ENCODE data around the gene SMYD4.

Gene SMYD4

GRCh38 chr17:1843947-1844346 is 14.2 kb upstream of the SMYD4 start:
- 0 out of 2 replicates have a peak, but pooled peaks cover 3% of the 10 kb centered on the region for H4K20me1 ChIP-seq (ENCODE audit: control insufficient read depth, insufficient read depth, low read depth, low read length)
- no peak overlapping the region for H3K27ac ChIP-seq (ENCODE audit: low read depth, low read length)
- H3K4me1 ChIP-seq (ENCODE audit: control insufficient read depth, low read length) = no peaks in the 10 kb centered on the region
- no peaks in the 10 kb centered on the region for H3K9me3 ChIP-seq (ENCODE audit: control insufficient read depth, insufficient read depth, low read length)
- peaks cover 56% of the 10 kb centered on the region for H3K79me2 ChIP-seq (ENCODE audit: control insufficient read depth, low read length)
- 0 out of 2 replicates have a peak, but pooled peaks cover 2% of the 10 kb centered on the region for H3F3A ChIP-seq (ENCODE audit: control insufficient read depth, insufficient read depth)
- H3K9me2 ChIP-seq (replicated peaks; ENCODE audit: control insufficient read depth, low read length) = no peaks in the 10 kb centered on the region
- H3K36me3 ChIP-seq (ENCODE audit: control insufficient read depth, low read length) = peaks cover 71% of the 10 kb centered on the region
- TF ChIP-seq EZH2phosphoT487 (IDR thresholded peaks at IDR 0.05; ENCODE audit: borderline replicate concordance, low read length) = no peak
- TF ChIP-seq CTCF (IDR thresholded peaks at IDR 0.05; ENCODE audit: low read depth, low read length, poor library complexity, severe bottlenecking) = no peak
- no peak overlapping the region for H3K4me3 ChIP-seq (ENCODE audit: low read length)
- no peaks in the 10 kb centered on the region for H3K27me3 ChIP-seq (ENCODE audit: control insufficient read depth, low read length)
- H3K4me2 ChIP-seq (ENCODE audit: low read length) = no peak overlapping the region

GRCh38 chr17:1839516-1839915 is 9.8 kb upstream of the SMYD4 start:
- no peak overlapping the region for H3K27ac ChIP-seq (ENCODE audit: low read depth, low read length)
- peaks cover 57% of the 10 kb centered on the region for H3K36me3 ChIP-seq (ENCODE audit: control insufficient read depth, low read length)
- no peaks in the 10 kb centered on the region for H3K27me3 ChIP-seq (ENCODE audit: control insufficient read depth, low read length)

GRCh38 chr17:1834380-1835149 is 4.9 kb upstream of the SMYD4 start:
- Histone ChIP-seq H3K4me2 (ENCODE audit: low read length) (peak overlapping the region; percentile 65), H3K27me3 (ENCODE audit: control insufficient read depth, low read length) (no peaks in the 10 kb centered on the region), H3K36me3 (ENCODE audit: control insufficient read depth, low read length) (peaks cover 56% of the 10 kb centered on the region), H3K9me3 (ENCODE audit: control insufficient read depth, insufficient read depth, low read length) (no peaks in the 10 kb centered on the region), H4K20me1 (ENCODE audit: control insufficient read depth, insufficient read depth, low read depth, low read length) (peaks cover 8% of the 10 kb centered on the region; the same call in 1 of the 2 replicates), H3K27ac (ENCODE audit: low read depth, low read length) (peak overlapping the region; percentile 48), H3K4me3 (ENCODE audit: low read length) (peak overlapping the region; percentile 52), H3K9me2 (replicated peaks; ENCODE audit: control insufficient read depth, low read length) (no peaks in the 10 kb centered on the region), H3K79me2 (ENCODE audit: control insufficient read depth, low read length) (peaks cover 98% of the 10 kb centered on the region), H3F3A (ENCODE audit: control insufficient read depth, insufficient read depth) (peaks cover 8% of the 10 kb centered on the region; the same call in 1 of the 2 replicates), H3K4me1 (ENCODE audit: control insufficient read depth, low read length) (peaks cover 44% of the 10 kb centered on the region)
- no peak for TF ChIP-seq EZH2phosphoT487 (IDR thresholded peaks at IDR 0.05; ENCODE audit: borderline replicate concordance, low read length)
- no peak for TF ChIP-seq CTCF (IDR thresholded peaks at IDR 0.05; ENCODE audit: low read depth, low read length, poor library complexity, severe bottlenecking)

More at GRCh38 chr17:1839516-1839915, 9.8 kb upstream of the SMYD4 start:
- H3K4me1 ChIP-seq (ENCODE audit: control insufficient read depth, low read length) = peaks cover 7% of the 10 kb centered on the region
- no peak overlapping the region for H3K4me3 ChIP-seq (ENCODE audit: low read length)
- H4K20me1 ChIP-seq (ENCODE audit: control insufficient read depth, insufficient read depth, low read depth, low read length) = peaks cover 7% of the 10 kb centered on the region; the same call in 1 of the 2 replicates
- no peak overlapping the region for H3K4me2 ChIP-seq (ENCODE audit: low read length)
- no peaks in the 10 kb centered on the region for H3K9me2 ChIP-seq (replicated peaks; ENCODE audit: control insufficient read depth, low read length)
- no peaks in the 10 kb centered on the region for H3K9me3 ChIP-seq (ENCODE audit: control insufficient read depth, insufficient read depth, low read length)
- H3F3A ChIP-seq (ENCODE audit: control insufficient read depth, insufficient read depth) = peaks cover 4% of the 10 kb centered on the region; the same call in 1 of the 2 replicates
- TF ChIP-seq EZH2phosphoT487 (IDR thresholded peaks at IDR 0.05; ENCODE audit: borderline replicate concordance, low read length) = no peak
- no peak for TF ChIP-seq CTCF (IDR thresholded peaks at IDR 0.05; ENCODE audit: low read depth, low read length, poor library complexity, severe bottlenecking)
- H3K79me2 ChIP-seq (ENCODE audit: control insufficient read depth, low read length) = peaks cover 91% of the 10 kb centered on the region

All from DOHH2 (cell line).